Peyer's patch (tissue), 4 donors: ENCODE results near the gene STX16.

Experiments
- CTCF ChIP-seq, 6 experiments: fragments of 450-650 bp in 4 of 6; fragments of 200-600 bp in 2 of 6; sonication (generic) in 1 of 6; IDR thresholded peaks; one replicate each; pipeline ENCODE4 v1.5.1; 2017 to 2019; ENCODE audit warnings: antibody characterized with exemption in 6 of 6, mild to moderate bottlenecking in 3 of 6, moderate library complexity in 1 of 6
- POLR2A ChIP-seq, 2 donors: fragments of 450-650 bp; IDR thresholded peaks; one replicate each; pipeline ENCODE4 v1.5.1; 2017; ENCODE audit warnings: antibody characterized with exemption in 2 of 2, mild to moderate bottlenecking in 2 of 2, moderate library complexity in 2 of 2

GRCh38 chr20:58629215-58629580, 21.9 kb upstream of the STX16 start:
- TF ChIP-seq CTCF (IDR thresholded peaks at IDR 0.05): no peak
- no peak for TF ChIP-seq POLR2A (IDR thresholded peaks at IDR 0.05)
